ENCODE data around the gene CFAP43.

CFAP43 gene

DNA sequence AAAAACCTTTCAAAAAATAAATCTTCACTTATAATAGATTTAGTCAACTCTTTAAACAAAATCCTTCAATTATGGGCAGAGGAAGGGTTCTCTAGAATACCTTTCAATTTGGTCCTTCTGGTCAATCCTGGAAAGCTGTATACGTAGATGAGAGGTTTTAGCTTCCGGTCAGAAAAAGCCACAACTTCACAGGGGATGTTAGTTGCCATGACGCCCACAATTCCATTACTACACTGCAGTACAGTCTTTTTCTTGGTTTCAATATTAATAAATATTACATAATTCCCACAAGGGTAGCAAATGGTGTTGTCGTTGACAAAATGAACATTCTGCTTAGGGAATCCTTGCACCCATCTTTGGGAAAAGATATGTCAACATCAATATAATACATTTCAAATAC, 1.7 kb downstream of the CFAP43 start:
- no peak for DNase-seq (ENCODE audit: low spot score)

- no peak for DNase-seq (ENCODE audit: low spot score)
Observed at GRCh38 chr10:104223304-104223703, 8.9 kb downstream of the CFAP43 start.

DNA sequence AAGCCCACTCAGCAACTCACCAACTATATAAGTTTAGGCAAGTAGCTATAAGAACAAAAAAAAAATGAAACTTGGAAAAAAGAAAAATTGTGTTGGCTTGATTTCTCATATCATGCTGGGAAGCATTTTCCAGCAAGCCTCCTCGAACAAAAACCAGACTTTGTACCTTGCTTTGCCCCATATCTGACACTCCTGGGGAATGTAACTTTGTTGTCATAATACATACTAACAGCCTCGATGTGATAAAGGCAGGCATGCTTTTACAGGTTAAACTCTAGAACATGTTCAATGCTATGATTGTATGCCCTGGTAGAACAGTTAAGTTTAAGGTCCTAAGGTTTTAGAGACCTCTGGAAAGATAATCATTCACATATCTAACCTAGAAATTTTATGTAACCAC, 11.6 kb downstream of the CFAP43 start:
- no peak for DNase-seq (ENCODE audit: low spot score)

GRCh38 chr10:104218751-104219150, 13.4 kb downstream of the CFAP43 start:
- no peak for DNase-seq (ENCODE audit: low spot score)

DNA sequence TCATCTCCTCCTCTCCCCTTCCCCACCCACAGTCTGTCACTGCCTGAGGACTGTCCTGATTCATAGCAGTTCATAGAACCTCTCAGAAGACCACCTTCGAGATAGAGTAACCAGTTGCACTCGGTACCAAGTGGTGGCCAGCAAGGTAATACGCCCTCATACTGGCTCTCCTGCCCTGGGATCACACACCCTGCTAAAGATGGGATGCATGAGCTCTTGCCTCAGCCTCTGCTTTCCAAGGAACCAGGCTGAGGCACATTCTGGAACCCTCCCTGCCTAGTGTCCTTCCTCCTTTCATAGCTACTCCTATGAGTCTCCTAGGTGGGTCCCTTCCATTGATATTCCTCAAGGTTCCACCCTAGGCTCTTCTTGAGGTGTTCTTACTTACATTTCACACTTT, 15.5 kb downstream of the CFAP43 start:
- DNase-seq (ENCODE audit: low spot score) = no peak

DNA sequence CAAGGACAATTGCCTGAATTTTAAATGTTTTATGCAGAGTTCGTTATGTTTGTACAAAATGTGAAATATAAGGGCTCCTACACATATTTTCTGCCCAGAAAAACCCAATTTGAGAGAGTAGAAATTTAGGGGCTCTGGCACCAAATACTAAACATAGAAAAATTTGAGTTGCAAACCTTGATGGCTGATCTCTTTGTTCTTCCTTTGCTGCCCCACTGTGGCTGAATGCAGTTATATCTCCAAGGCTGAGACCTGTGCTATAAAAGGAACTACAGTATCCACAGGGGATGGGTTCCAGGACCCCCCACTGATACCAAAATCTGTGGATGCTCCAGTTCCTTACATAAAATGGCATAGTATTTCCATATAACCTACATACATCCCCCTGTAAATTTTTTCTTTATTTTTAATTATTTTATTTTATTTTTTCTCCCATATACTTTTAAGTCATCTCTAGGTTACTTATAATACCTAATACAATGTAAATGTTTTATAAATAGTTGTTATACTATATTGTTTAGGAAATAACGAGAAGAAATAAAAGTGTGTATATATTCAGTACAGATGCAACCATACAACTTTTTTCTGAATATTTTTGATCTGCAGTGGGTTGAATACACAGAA, 22.5 kb downstream of the CFAP43 start:
- peak; percentile 54 for DNase-seq (ENCODE audit: low spot score)

DNA sequence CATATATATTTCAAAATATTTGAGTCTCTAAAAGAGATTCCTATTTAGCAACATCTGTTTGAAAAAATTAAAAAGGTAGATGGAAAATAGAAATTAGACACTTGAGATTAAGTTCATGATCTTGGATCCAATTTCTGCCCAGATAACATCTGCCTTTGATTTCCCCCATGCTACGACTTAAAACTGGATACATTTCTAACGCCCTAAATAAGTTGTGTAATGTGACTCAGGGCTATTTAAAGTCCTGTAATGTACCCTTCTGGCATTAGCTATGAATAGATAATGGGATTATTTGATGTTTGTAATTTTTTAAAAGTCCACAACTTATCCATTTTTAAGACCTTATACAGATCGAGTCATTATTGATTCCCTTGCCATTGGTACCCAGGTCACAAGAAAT, 23.4 kb downstream of the CFAP43 start:
- no peak for DNase-seq (ENCODE audit: low spot score)

- no peak for DNase-seq (ENCODE audit: low spot score)
Observed at GRCh38 chr10:104202231-104202630, 29.9 kb downstream of the CFAP43 start.

GRCh38 chr10:104201636-104202035, 30.5 kb downstream of the CFAP43 start:
- DNase-seq (ENCODE audit: low spot score) = no peak

- DNase-seq (ENCODE audit: low spot score) = peak; percentile 76
Observed at GRCh38 chr10:104199567-104199966, 32.6 kb downstream of the CFAP43 start.

GRCh38 chr10:104197364-104197763, 34.8 kb downstream of the CFAP43 start:
- peak; percentile 66 for DNase-seq (ENCODE audit: low spot score)

DNA sequence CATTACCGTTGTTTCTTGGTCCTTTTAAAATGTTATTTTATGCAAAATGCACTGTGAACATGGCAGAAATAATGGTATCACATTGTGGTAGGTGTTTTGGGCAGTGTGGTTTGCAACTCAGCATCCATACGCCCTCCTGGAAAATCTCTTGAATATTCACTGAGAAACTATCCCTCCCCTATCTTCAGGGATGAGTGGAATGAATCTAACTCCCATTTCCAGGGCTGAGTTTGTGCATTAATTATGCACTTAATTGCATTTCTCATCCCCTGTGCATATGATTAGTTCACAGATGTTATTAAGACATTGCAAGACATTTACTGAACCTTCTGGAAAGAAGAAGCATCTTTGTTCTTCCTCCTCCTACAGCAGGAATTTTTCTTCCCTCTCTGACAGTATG, 36.5 kb downstream of the CFAP43 start:
- no peak for DNase-seq (ENCODE audit: low spot score)

DNA sequence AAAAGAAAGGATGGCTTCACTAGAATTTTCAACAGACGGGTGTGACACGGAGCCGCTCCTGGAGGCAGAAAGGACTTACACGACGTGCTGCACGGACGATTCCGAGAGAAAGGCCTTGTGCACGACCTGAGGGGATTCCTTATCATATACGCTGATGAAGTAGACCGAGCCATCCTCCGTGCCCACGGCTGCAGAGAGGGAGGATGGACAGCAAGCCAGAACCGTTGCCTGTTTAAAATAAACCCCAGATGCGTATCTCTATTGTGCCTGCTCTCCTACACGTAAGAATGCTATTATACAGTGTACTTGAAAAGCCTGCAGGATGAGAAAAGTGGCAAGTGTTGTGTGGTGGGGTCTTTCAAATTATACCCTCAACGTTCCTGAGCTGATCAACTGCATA, 38.4 kb downstream of the CFAP43 start:
- no peak for DNase-seq (ENCODE audit: low spot score)

GRCh38 chr10:104190695-104191094, 41.5 kb downstream of the CFAP43 start:
- no peak for DNase-seq (ENCODE audit: low spot score)

DNA sequence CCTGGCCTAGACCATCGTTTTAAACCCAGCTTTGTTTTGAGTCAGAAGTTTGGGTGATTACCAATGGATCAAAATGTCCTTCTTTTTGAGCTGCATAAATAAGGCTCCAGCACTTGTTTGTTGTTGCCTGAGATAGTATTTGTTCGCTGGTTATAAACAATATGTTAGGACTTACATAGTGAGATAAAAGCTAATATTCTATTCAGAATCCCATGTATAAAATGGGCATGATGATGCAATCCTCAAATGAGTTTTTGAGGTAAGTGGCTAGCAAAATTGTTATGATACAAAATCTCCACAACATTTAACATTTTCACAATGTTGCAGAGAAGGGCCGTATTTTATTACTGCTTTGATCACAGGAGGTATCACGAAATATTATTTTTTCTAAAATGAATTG, 48.5 kb downstream of the CFAP43 start:
- DNase-seq (ENCODE audit: low spot score) = no peak

- DNase-seq (ENCODE audit: low spot score) = peak; percentile 50
Observed at GRCh38 chr10:104174136-104174535, 58.0 kb downstream of the CFAP43 start.

DNA sequence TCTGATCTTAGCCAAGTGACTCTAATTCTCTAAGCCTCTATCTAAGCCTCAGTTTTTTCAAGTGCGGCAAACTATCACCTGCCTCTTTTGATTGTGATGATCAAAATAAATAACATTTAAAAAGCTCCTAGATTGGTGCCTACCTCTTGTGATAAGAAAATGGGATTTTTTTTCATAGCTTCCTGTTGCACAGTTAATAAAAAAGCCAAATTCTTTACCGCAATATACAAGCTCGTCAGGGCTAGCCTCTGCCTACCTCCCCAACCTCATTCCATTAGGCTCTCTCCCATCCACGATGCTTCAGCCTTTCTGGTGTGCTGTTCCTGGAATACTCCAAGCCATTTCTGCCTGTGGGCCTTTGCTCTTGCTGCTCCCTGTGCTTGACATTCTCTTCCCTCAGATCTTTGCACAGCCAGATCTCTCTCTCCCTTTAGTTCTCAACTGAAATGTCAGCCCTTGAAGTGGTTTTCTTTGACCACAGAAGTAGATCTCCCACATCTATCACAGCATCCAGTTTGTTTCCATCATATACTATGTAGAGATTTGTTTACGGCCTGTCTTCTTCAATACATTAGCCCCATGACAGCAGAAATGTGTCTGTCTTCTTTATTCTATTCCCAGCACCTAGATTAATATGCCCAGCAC, 61.4 kb downstream of the CFAP43 start:
- DNase-seq (ENCODE audit: low spot score) = no peak

DNA sequence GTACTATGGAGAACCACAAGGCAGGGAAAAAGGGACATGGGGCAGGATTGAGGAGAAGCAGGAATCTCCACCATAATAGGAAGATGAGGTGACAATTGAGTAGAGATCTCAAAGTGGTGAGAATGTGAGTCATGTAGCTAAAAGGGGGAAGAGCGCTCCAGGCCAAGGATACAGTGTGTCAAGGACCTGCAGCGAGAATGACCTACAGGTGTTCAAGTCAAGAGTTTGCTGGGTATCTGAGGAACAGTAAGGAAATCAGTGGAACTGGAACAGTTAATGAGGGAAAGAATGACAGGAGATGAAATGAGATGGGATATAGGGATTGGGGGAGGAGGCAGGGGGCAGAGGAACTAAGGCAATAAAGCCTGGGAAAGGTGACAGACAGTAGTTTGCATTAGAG, 76.6 kb downstream of the CFAP43 start:
- no peak for DNase-seq (ENCODE audit: low spot score)

DNA sequence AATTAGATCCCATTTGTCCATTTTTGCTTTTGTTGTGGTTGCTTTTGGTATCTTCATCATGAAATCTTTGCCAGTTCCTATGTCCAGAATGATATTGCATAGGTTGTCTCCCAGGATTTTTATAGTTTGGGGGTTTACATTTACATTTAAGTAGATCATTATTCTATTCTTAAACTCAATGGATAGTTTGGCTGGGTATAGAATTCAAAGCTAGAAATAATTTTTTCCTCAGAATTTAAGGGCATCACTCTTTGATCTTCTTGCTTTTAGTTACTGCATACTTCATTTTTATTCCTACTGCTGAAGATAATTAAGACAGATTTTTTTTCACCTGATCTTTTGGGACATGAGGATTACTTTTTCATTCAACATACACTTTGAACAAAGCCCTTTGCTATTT, 80.4 kb downstream of the CFAP43 start:
- DNase-seq (ENCODE audit: low spot score) = no peak

- no peak for DNase-seq (ENCODE audit: low spot score)
Observed at GRCh38 chr10:104150139-104150538, 82.0 kb downstream of the CFAP43 start.

- DNase-seq (ENCODE audit: low spot score) = no peak
Observed at GRCh38 chr10:104146882-104147281, 85.3 kb downstream of the CFAP43 start.

- DNase-seq (ENCODE audit: low spot score) = no peak
Observed at GRCh38 chr10:104144931-104145330, 87.2 kb downstream of the CFAP43 start.

GRCh38 chr10:104143829-104144228, 88.3 kb downstream of the CFAP43 start:
- DNase-seq (ENCODE audit: low spot score) = no peak

DNA sequence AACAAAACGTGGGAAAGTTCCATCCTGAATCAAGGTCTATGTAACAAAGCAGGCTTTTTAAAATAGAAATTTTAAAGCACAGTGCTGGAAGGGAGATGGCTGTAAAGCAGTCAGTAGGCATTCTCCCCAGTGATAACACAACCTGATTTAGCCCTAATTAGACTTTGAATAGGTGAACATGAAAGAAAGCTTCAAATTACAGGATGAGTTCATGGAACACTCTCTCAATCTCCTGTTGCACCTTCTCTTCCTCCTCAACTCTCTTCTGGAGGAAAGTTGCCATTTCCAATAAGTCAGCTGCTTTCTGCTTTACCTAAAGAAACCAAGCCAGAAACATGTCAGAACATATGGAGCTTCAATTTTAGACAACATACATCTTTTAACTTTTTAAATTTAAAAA, 90.1 kb downstream of the CFAP43 start:
- no peak for DNase-seq (ENCODE audit: low spot score)
